ENCODE measurements around the gene RHBDL2.

- TF ChIP-seq RFX5 (IDR thresholded peaks at IDR 0.05; ENCODE audit: low read depth, low read length) (no peak), RAD21 (IDR thresholded peaks at IDR 0.05; ENCODE audit: insufficient read depth, low read depth, low read length) (no peak), POLR2AphosphoS5 (IDR thresholded peaks at IDR 0.05; ENCODE audit: low read length) (no peak), ZNF274 (IDR thresholded peaks at IDR 0.05; ENCODE audit: insufficient read depth, insufficient read length) (no peak), CHD1 (IDR thresholded peaks at IDR 0.05; ENCODE audit: low read depth, low read length) (no peak), NR2C1 (IDR thresholded peaks at IDR 0.05) (no peak), BHLHE40 (IDR thresholded peaks at IDR 0.05; ENCODE audit: borderline replicate concordance in 1 of 2, low read depth in 2 of 2, low read length in 1 of 2) (no peak), CHD4 (IDR thresholded peaks at IDR 0.05) (no peak), CTCF (IDR thresholded peaks at IDR 0.05 in 2 of 3, conservative IDR thresholded peaks at IDR 0.05 in 1 of 3; ENCODE audit: control insufficient read depth in 2 of 3, extremely low read depth in 1 of 3, insufficient read depth in 1 of 3, low read depth in 3 of 3, low read length in 3 of 3) (no peak)
These were observed 8.9 kb upstream of the RHBDL2 start for GRCh38 chr1:38950553-38950952.
